Measurements from ENCODE around the gene FBXL13. TPM values are rescaled to one million over a fixed set of nuclear protein-coding genes. Genes with fewer than 3 reads are reported as not detected.
"Not testable (repeated sequence)": the region's sequence is repeated elsewhere in the genome, so short reads cannot be mapped to it uniquely, and the experiment has no call there.

FBXL13 gene
- total RNA-seq, 2 donors from 2014 or later, result 0.95 to 2.5 TPM

DNA sequence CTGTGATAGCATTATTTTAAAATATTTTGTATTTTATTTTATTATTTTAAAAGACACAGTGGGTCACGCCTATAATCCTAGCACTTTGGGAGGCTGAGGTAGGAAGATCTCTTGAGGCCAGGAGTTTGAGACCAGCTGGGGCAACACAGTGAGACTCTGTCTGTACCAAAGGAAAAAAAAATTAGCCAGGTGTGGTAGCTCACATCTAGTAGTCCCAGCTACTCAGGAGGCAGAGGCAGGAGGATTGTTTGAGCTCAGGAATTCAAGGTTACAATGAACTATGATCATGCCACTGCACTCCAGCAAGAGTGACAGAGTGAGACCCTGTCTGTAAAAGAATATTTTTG, 37.1 kb downstream of the FBXL13 start:
- no peaks in the 10 kb centered on the region for H3K9me3 ChIP-seq
- no peak for TF ChIP-seq CTCF (IDR thresholded peaks at IDR 0.05)
- H3K4me3 ChIP-seq, result no peak overlapping the region
- DNase-seq (ENCODE audit: low spot score) (no peak), ATAC-seq (ENCODE audit: insufficient number of reproducible peaks, low FRiP score, low read depth) (no peak)
- no peaks in the 10 kb centered on the region for H3K36me3 ChIP-seq
- H3K27ac ChIP-seq, result no peak overlapping the region
- H3K4me1 ChIP-seq (ENCODE audit: control insufficient read depth in 1 of 2, low read depth in 2 of 2), result no peaks in the 10 kb centered on the region
- H3K27me3 ChIP-seq (replicated peaks; ENCODE audit: insufficient read depth), result no peaks in the 10 kb centered on the region

DNA sequence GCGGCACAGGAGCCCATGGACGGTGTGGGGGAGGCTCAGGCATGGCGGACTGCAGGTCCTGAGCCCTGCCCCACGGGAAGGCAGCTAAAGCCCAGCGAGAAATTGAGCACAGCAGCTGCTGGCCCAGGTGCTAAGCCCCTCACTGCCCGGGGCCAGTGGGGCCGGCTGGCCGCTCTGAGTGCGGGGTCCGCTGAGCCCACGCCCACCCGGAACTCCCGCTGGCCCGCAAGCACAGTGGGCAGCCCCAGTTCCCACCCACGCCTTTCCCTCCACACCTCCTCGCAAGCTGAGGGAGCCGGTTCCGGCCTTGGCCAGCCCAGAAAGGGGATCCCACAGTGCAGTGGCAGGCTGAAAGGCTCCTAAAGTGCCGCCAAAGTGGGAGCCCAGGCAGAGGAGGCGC, 40.3 kb downstream of the FBXL13 start:
- not testable (repeated sequence) for H3K27ac ChIP-seq; H3K4me1 ChIP-seq (ENCODE audit: control insufficient read depth in 1 of 2, low read depth in 2 of 2); DNase-seq (ENCODE audit: low spot score); ATAC-seq (ENCODE audit: insufficient number of reproducible peaks, low FRiP score, low read depth); H3K36me3 ChIP-seq; H3K9me3 ChIP-seq; H3K27me3 ChIP-seq (replicated peaks; ENCODE audit: insufficient read depth); H3K4me3 ChIP-seq

DNA sequence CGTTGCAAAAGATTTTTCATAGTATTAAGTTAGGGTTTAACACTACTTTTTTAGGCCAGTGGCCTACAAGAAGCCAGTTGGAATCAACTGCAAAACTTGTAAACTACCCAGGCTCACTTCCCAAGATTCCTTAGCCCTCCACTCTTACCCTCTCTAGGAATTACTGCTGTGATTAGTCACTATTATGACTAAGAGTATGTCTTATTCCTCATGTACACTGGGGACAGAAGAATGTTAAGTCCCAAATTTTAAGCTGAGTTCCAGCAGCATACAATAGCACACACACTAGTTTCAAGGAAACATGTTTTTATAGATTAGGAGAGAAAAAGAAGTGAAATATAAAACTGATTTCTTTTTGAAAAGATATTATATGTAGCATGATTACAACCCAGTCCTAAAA, 42.8 kb downstream of the FBXL13 start:
- H3K9me3 ChIP-seq, result no peaks in the 10 kb centered on the region
- ATAC-seq (ENCODE audit: insufficient number of reproducible peaks, low FRiP score, low read depth), result no peak
- TF ChIP-seq CTCF (IDR thresholded peaks at IDR 0.05), result no peak
- no peak overlapping the region for H3K27ac ChIP-seq
- DNase-seq (ENCODE audit: low spot score), result no peak
- H3K4me3 ChIP-seq, result no peak overlapping the region
- no peaks in the 10 kb centered on the region for H3K4me1 ChIP-seq (ENCODE audit: control insufficient read depth in 1 of 2, low read depth in 2 of 2)
- H3K27me3 ChIP-seq (replicated peaks; ENCODE audit: insufficient read depth), result no peaks in the 10 kb centered on the region
- H3K36me3 ChIP-seq, result no peaks in the 10 kb centered on the region

DNA sequence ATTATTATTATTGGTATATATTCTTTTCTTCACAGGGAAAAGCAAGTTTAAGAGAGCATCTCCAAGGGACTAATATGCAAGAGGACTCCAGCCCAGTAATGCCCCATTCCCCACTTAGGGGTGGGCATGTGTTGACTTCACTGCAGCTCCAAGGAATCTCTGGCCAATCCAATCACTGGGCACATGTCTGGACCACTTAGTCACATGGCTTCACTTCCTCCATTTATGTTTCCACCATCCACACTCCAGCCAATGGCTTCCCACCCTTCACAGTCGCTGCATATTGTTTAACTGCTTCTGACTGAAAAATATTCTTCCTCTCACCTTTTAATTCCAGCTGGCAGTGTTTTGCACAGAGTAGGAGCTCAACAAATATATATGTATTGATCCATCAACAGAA, 43.6 kb downstream of the FBXL13 start:
- H3K27me3 ChIP-seq (replicated peaks; ENCODE audit: insufficient read depth), result no peaks in the 10 kb centered on the region
- H3K36me3 ChIP-seq, result no peaks in the 10 kb centered on the region
- no peak for TF ChIP-seq CTCF (IDR thresholded peaks at IDR 0.05)
- ATAC-seq (ENCODE audit: insufficient number of reproducible peaks, low FRiP score, low read depth), result no peak
- H3K4me3 ChIP-seq, result no peak overlapping the region
- H3K27ac ChIP-seq, result no peak overlapping the region
- no peaks in the 10 kb centered on the region for H3K9me3 ChIP-seq
- no peak for DNase-seq (ENCODE audit: low spot score)
- no peaks in the 10 kb centered on the region for H3K4me1 ChIP-seq (ENCODE audit: control insufficient read depth in 1 of 2, low read depth in 2 of 2)

DNA sequence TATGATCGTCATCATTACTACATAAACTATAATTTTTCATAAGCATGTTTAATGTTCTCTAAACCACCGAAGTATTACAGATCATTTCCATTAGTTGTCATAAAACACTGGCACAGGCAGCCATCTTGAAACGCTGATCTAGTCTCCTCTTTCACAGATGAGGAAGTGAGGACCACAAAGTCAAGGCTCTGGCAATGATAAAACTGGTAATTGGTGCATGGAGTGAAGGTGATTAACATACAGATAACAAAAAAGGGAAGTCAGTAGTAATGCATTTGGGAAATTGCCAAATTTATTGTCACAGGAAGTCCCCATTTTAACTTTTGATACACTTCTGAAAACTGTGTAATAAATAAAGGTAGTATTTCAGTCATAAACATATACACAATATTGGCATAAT, 49.3 kb downstream of the FBXL13 start:
- H3K4me3 ChIP-seq, result no peak overlapping the region
- ATAC-seq (ENCODE audit: insufficient number of reproducible peaks, low FRiP score, low read depth), result no peak
- no peak overlapping the region for H3K27ac ChIP-seq
- no peak for TF ChIP-seq CTCF (IDR thresholded peaks at IDR 0.05)
- H3K9me3 ChIP-seq, result no peaks in the 10 kb centered on the region
- no peak for DNase-seq (ENCODE audit: low spot score)
- no peaks in the 10 kb centered on the region for H3K4me1 ChIP-seq (ENCODE audit: control insufficient read depth in 1 of 2, low read depth in 2 of 2)
- H3K36me3 ChIP-seq, result no peaks in the 10 kb centered on the region
- no peaks in the 10 kb centered on the region for H3K27me3 ChIP-seq (replicated peaks; ENCODE audit: insufficient read depth)

GRCh38 chr7:103023578-103023977, 51.0 kb downstream of the FBXL13 start:
- H3K9me3 ChIP-seq; ATAC-seq (ENCODE audit: insufficient number of reproducible peaks, low FRiP score, low read depth); H3K27ac ChIP-seq; H3K27me3 ChIP-seq (replicated peaks; ENCODE audit: insufficient read depth); H3K4me1 ChIP-seq (ENCODE audit: control insufficient read depth in 1 of 2, low read depth in 2 of 2); H3K36me3 ChIP-seq; H3K4me3 ChIP-seq; DNase-seq (ENCODE audit: low spot score): not testable (repeated sequence)

DNA sequence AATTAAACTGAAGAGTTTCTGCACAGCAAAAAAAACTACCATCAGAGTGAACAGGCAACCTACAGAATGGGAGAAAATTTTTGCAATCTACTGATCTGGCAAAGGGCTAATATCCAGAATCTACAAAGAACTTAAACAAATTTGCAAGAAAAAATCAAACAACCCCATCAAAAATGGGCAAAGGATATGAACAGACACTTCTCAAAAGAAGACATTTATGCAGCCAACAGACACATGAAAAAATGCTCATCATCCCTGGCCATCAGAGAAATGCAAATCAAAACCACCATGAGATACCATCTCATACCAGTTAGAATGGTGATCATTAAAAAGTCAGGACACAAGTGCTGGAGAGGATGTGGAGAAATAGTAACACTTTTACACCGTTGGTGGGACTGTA, 53.1 kb downstream of the FBXL13 start:
- not testable (repeated sequence) for H3K27me3 ChIP-seq (replicated peaks; ENCODE audit: insufficient read depth); H3K4me3 ChIP-seq; H3K9me3 ChIP-seq; ATAC-seq (ENCODE audit: insufficient number of reproducible peaks, low FRiP score, low read depth); H3K36me3 ChIP-seq; DNase-seq (ENCODE audit: low spot score); H3K4me1 ChIP-seq (ENCODE audit: control insufficient read depth in 1 of 2, low read depth in 2 of 2); H3K27ac ChIP-seq

GRCh38 chr7:103020876-103021275, 53.7 kb downstream of the FBXL13 start:
- not testable (repeated sequence) for H3K27me3 ChIP-seq (replicated peaks; ENCODE audit: insufficient read depth); DNase-seq (ENCODE audit: low spot score); H3K4me1 ChIP-seq (ENCODE audit: control insufficient read depth in 1 of 2, low read depth in 2 of 2); ATAC-seq (ENCODE audit: insufficient number of reproducible peaks, low FRiP score, low read depth); H3K27ac ChIP-seq; H3K9me3 ChIP-seq; H3K36me3 ChIP-seq; H3K4me3 ChIP-seq

DNA sequence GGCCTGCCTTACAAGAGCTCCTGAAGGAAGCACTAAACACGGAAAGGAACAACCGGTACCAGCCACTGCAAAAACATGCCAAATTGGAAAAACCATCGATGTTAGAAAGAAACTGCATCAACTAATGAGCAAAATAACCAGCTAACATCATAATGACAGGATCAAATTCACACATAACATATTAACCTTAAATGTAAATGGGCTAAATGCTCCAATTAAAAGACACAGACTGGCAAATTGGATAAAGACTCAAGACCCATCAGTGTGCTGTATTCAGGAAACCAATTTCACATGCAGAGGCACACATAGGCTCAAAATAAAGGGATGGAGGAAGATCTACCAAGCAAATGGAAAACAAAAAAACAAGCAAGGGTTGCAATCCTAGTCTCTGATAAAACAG, 56.3 kb downstream of the FBXL13 start:
- not testable (repeated sequence) for DNase-seq (ENCODE audit: low spot score); H3K4me3 ChIP-seq; H3K27me3 ChIP-seq (replicated peaks; ENCODE audit: insufficient read depth); H3K27ac ChIP-seq; H3K9me3 ChIP-seq; ATAC-seq (ENCODE audit: insufficient number of reproducible peaks, low FRiP score, low read depth); H3K36me3 ChIP-seq; H3K4me1 ChIP-seq (ENCODE audit: control insufficient read depth in 1 of 2, low read depth in 2 of 2)

Measured in thoracic aorta (tissue), 2 donors.